22Rv1 (cell line): ENCODE measurements around the gene RARRES1.

Experiments used
- H3K27ac ChIP-seq: fragments of 450-650 bp; 2 replicates; pipeline ENCODE4 v1.5.1; 2017
- CTCF ChIP-seq: fragments of 450-650 bp; IDR thresholded peaks from 2 replicates; pipeline ENCODE4 v1.5.1; 2017; ENCODE audit warnings: mild to moderate bottlenecking
- ZFX ChIP-seq: fragments of 450-650 bp; IDR thresholded peaks from 2 replicates; pipeline ENCODE4 v1.6.1; 2017; ENCODE audit warnings: antibody characterized with exemption, borderline replicate concordance

Gene RARRES1

DNA sequence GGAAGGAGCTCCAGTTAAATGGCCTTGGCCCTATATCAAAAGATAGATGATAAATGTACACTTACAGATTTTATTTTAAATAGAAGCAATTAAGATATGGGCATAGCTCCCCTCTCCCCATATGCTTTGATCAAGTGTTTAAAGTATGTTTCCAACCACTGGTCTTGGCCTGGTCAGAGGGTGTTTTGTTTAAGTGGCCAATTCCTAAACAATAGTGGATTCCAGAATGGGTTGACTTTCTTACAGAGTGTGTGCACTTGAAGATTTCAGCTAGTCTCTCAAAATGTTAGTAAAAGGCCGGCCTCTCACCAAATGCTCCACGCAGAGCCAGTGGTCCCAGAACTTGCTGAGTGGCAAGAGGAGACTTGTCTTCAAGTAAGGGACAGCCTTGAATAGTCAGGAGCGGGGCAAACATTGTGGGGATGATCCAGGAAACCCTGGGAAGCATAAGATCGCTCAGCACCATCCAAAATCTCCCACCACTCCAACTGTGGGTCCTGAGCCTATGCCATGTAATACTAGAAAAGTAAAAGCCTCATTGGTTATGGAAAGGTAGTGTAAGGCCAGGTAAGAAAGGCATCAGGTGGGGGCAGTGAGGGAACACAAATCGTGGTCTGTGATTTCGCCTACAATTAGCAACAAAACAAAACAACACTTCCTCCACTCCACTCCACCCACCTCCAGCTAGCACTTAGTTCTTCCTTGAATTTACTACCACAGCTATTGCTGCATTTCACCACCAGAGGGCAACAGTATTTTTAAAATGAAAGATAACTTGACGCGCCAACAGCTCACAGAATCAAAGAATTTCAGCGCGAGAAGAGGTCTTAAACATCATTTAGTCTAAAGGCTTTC is 4.8 kb downstream of the RARRES1 start:
- TF ChIP-seq ZFX (no peak), CTCF (peak; percentile 79)
- H3K27ac ChIP-seq = no peak overlapping the region; the same call in 1 of the 2 replicates

DNA sequence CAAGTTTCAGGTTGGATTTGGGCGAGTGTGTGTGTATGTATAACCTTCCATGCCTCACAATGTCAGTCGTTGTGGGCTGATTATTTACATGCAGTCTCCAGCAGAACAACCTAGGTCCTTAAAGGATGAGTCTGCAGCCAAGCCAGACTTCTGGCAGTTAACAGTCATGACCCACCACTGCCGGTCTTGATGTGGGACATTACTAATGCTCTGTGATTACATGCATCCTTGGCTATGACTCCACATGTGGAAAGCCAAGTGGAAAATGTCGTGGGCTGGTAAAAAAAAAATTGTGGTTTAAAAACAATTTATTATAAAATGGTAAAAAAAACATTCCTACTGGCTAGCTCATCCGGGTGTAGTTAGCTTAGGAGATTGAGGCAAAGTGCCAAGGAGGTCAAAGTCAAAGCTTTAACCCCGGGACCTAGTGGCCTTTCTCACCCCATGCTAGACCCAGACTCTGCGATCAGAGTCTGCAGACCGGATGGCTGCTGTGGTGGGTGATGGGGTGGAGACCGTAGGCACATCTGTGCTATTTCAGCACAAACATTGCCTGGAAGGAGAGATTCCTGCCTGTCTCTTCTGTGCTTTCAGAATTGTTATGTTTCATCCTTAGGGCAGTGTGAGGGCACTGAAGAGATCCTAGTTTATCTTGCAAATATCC is 6.8 kb downstream of the RARRES1 start:
- TF ChIP-seq ZFX = no peak
- no peak for TF ChIP-seq CTCF
- peak overlapping the region; percentile 93 for H3K27ac ChIP-seq

GRCh38 chr3:158723991-158724390 is 8.3 kb downstream of the RARRES1 start:
- H3K27ac ChIP-seq = peak overlapping the region; percentile 93
- TF ChIP-seq CTCF (no peak), ZFX (no peak)

- no peak for TF ChIP-seq ZFX
- no peak for TF ChIP-seq CTCF
- peak overlapping the region; percentile 93 for H3K27ac ChIP-seq
Measured at GRCh38 chr3:158722108-158722507, 10.1 kb downstream of the RARRES1 start.

DNA sequence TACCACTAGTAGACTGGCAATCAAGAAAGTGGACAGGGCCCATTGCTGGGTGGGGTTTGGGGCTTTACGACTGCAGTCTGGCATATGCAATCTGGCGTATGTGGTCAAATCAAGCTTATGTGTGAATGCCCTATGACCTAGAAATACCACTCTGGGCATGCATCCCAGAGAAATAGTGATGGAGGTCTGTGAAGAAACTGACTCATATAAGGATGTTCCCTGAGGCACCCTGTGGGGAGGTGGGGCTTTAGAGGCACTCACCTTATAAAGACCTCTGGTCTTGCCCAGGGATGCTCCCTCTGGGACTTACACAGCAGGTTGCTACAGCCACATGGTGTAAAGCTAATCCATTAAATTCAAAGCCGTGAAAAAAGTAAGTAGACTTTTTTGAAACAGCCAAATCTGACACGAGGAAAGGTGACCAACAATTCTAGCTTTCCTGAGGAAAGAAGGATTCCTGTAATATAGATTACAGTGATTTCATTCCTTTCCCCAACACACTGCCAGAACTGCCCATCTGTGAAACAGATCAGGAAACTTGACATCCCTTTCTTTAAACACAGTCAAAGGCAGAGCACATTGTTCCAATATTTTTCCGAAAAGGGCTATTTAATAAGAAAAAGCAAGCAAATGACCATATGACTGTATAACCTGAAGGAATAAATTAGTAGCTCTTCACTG is 13.6 kb downstream of the RARRES1 start:
- no peak overlapping the region for H3K27ac ChIP-seq
- TF ChIP-seq CTCF (no peak), ZFX (no peak)

- TF ChIP-seq CTCF (no peak), ZFX (no peak)
- H3K27ac ChIP-seq = no peak overlapping the region
Measured at GRCh38 chr3:158717576-158717975, 14.7 kb downstream of the RARRES1 start.

GRCh38 chr3:158713094-158713499 is 19.2 kb downstream of the RARRES1 start:
- TF ChIP-seq ZFX (no peak), CTCF (no peak)
- H3K27ac ChIP-seq = no peak overlapping the region
